ENCODE data around the gene ZNF705A.
"Not testable (repeated sequence)": the region's sequence is repeated elsewhere in the genome, so short reads cannot be mapped to it uniquely, and the experiment has no call there.

Gene ZNF705A

GRCh38 chr12:8143261-8143660 is 13.6 kb upstream of the ZNF705A start:
- no peak for TF ChIP-seq CTCF (IDR thresholded peaks at IDR 0.05; ENCODE audit: low read depth, low read length)
- DNase-seq = no peak

GRCh38 chr12:8145754-8146441 is 10.9 kb upstream of the ZNF705A start:
- Histone ChIP-seq H3K4me3 (ENCODE audit: low read depth, low read length) (peak overlapping the region; percentile 40), H3K9me3 (no peaks in the 10 kb centered on the region), H3K36me3 (no peaks in the 10 kb centered on the region), H3K27me3 (peaks cover 6% of the 10 kb centered on the region), H3K4me1 (peaks cover 3% of the 10 kb centered on the region; the same call in 1 of the 2 replicates)
- DNase-seq = peak; percentile 42
- TF ChIP-seq CTCF (IDR thresholded peaks at IDR 0.05; ENCODE audit: low read depth, low read length) = no peak

More at GRCh38 chr12:8143261-8143660, 13.6 kb upstream of the ZNF705A start:
- Histone ChIP-seq H3K27me3 (peaks cover 6% of the 10 kb centered on the region), H3K4me1 (peaks cover 3% of the 10 kb centered on the region; the same call in 1 of the 2 replicates), H3K4me3 (ENCODE audit: low read depth, low read length) (no peak overlapping the region), H3K9me3 (no peaks in the 10 kb centered on the region), H3K36me3 (no peaks in the 10 kb centered on the region)

- peaks cover 6% of the 10 kb centered on the region for H3K27me3 ChIP-seq
- no peak for TF ChIP-seq CTCF (IDR thresholded peaks at IDR 0.05; ENCODE audit: low read depth, low read length)
- no peak for DNase-seq
- peak overlapping the region; percentile 40 for H3K4me3 ChIP-seq (ENCODE audit: low read depth, low read length)
- peaks cover 3% of the 10 kb centered on the region; the same call in 1 of the 2 replicates for H3K4me1 ChIP-seq
- H3K9me3 ChIP-seq = no peaks in the 10 kb centered on the region
- H3K36me3 ChIP-seq = no peaks in the 10 kb centered on the region
Observed at GRCh38 chr12:8146442-8146771, 10.4 kb upstream of the ZNF705A start.

GRCh38 chr12:8154526-8154925 is 2.3 kb upstream of the ZNF705A start:
- no peak for TF ChIP-seq CTCF (IDR thresholded peaks at IDR 0.05; ENCODE audit: low read depth, low read length)
- Histone ChIP-seq H3K9me3 (no peaks in the 10 kb centered on the region), H3K4me1 (no peaks in the 10 kb centered on the region), H3K36me3 (no peaks in the 10 kb centered on the region), H3K27me3 (peaks cover 3% of the 10 kb centered on the region; the same call in 1 of the 2 replicates), H3K4me3 (ENCODE audit: low read depth, low read length) (no peak overlapping the region)
- DNase-seq = no peak

GRCh38 chr12:8156416-8156815 is 399 bp upstream of the ZNF705A start:
- no peak for DNase-seq
- Histone ChIP-seq H3K4me1 (no peaks in the 10 kb centered on the region), H3K27me3 (peaks cover 3% of the 10 kb centered on the region; the same call in 1 of the 2 replicates), H3K9me3 (no peaks in the 10 kb centered on the region), H3K36me3 (no peaks in the 10 kb centered on the region), H3K4me3 (ENCODE audit: low read depth, low read length) (no peak overlapping the region)
- TF ChIP-seq CTCF (IDR thresholded peaks at IDR 0.05; ENCODE audit: low read depth, low read length) = no peak

- peaks cover 3% of the 10 kb centered on the region; the same call in 1 of the 2 replicates for H3K27me3 ChIP-seq
- DNase-seq = no peak
Observed at GRCh38 chr12:8157484-8158198, 826 bp downstream of the ZNF705A start.

GRCh38 chr12:8172911-8173310 is 16.1 kb downstream of the ZNF705A start:
- DNase-seq; H3K27me3 ChIP-seq; H3K4me1 ChIP-seq; H3K9me3 ChIP-seq; H3K4me3 ChIP-seq (ENCODE audit: low read depth, low read length); H3K36me3 ChIP-seq: not testable (repeated sequence)

More at GRCh38 chr12:8157484-8158198, 826 bp downstream of the ZNF705A start:
- TF ChIP-seq CTCF (IDR thresholded peaks at IDR 0.05; ENCODE audit: low read depth, low read length) = no peak
- H3K4me1 ChIP-seq = no peaks in the 10 kb centered on the region
- H3K4me3 ChIP-seq (ENCODE audit: low read depth, low read length) = no peak overlapping the region
- H3K36me3 ChIP-seq = no peaks in the 10 kb centered on the region
- no peaks in the 10 kb centered on the region for H3K9me3 ChIP-seq
